ENCODE data around the gene RELN. TPM values are rescaled to one million over a fixed set of nuclear protein-coding genes. Genes with fewer than 3 reads are reported as not detected.

The RELN gene
- total RNA-seq, 1 donor from 2014 or later = not detected

- TF ChIP-seq, protein P1, sequence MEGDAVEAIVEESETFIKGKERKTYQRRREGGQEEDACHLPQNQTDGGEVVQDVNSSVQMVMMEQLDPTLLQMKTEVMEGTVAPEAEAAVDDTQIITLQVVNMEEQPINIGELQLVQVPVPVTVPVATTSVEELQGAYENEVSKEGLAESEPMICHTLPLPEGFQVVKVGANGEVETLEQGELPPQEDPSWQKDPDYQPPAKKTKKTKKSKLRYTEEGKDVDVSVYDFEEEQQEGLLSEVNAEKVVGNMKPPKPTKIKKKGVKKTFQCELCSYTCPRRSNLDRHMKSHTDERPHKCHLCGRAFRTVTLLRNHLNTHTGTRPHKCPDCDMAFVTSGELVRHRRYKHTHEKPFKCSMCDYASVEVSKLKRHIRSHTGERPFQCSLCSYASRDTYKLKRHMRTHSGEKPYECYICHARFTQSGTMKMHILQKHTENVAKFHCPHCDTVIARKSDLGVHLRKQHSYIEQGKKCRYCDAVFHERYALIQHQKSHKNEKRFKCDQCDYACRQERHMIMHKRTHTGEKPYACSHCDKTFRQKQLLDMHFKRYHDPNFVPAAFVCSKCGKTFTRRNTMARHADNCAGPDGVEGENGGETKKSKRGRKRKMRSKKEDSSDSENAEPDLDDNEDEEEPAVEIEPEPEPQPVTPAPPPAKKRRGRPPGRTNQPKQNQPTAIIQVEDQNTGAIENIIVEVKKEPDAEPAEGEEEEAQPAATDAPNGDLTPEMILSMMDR (IDR thresholded peaks at IDR 0.05) = no peak
- Mint-ChIP-seq H3K9me3 (ENCODE audit: low read depth) (no peaks in the 10 kb centered on the region), H3K36me3 (ENCODE audit: low read depth) (no peaks in the 10 kb centered on the region), H3K27ac (ENCODE audit: unreplicated experiment) (no peak overlapping the region), H3K4me1 (ENCODE audit: low read depth) (no peaks in the 10 kb centered on the region), H3K27me3 (ENCODE audit: low read depth) (peaks cover 25% of the 10 kb centered on the region), H3K4me3 (ENCODE audit: unreplicated experiment) (no peak overlapping the region)
- DNase-seq (ENCODE audit: low spot score) = no peak
These were observed 52.9 kb downstream of the RELN start for GRCh38 chr7:103936558-103936957.

- DNase-seq (ENCODE audit: low spot score) = no peak
- no peaks in the 10 kb centered on the region for H3K36me3 Mint-ChIP-seq (ENCODE audit: low read depth)
- H3K4me3 Mint-ChIP-seq (ENCODE audit: unreplicated experiment) = no peak overlapping the region
- H3K4me1 Mint-ChIP-seq (ENCODE audit: low read depth) = no peaks in the 10 kb centered on the region
- H3K9me3 Mint-ChIP-seq (ENCODE audit: low read depth) = no peaks in the 10 kb centered on the region
- TF ChIP-seq, protein P1 (IDR thresholded peaks at IDR 0.05) = no peak
- H3K27ac Mint-ChIP-seq (ENCODE audit: unreplicated experiment) = no peak overlapping the region
- H3K27me3 Mint-ChIP-seq (ENCODE audit: low read depth) = peaks cover 25% of the 10 kb centered on the region
These were observed 55.0 kb downstream of the RELN start for GRCh38 chr7:103934508-103934907.

- Mint-ChIP-seq H3K4me3 (ENCODE audit: unreplicated experiment) (no peak overlapping the region), H3K36me3 (ENCODE audit: low read depth) (no peaks in the 10 kb centered on the region), H3K9me3 (ENCODE audit: low read depth) (no peaks in the 10 kb centered on the region), H3K4me1 (ENCODE audit: low read depth) (no peaks in the 10 kb centered on the region), H3K27ac (ENCODE audit: unreplicated experiment) (no peak overlapping the region), H3K27me3 (ENCODE audit: low read depth) (peaks cover 25% of the 10 kb centered on the region)
- TF ChIP-seq, protein P1 (IDR thresholded peaks at IDR 0.05) = no peak
- DNase-seq (ENCODE audit: low spot score) = no peak
These were observed 57.1 kb downstream of the RELN start for GRCh38 chr7:103932389-103932788.

- TF ChIP-seq, protein P1 (IDR thresholded peaks at IDR 0.05) = no peak
- Mint-ChIP-seq H3K9me3 (ENCODE audit: low read depth) (no peaks in the 10 kb centered on the region), H3K4me3 (ENCODE audit: unreplicated experiment) (no peak overlapping the region), H3K36me3 (ENCODE audit: low read depth) (no peaks in the 10 kb centered on the region), H3K27me3 (ENCODE audit: low read depth) (peaks cover 13% of the 10 kb centered on the region), H3K27ac (ENCODE audit: unreplicated experiment) (no peak overlapping the region), H3K4me1 (ENCODE audit: low read depth) (no peaks in the 10 kb centered on the region)
- DNase-seq (ENCODE audit: low spot score) = no peak
These were observed 59.6 kb downstream of the RELN start for GRCh38 chr7:103929901-103930311.

- Mint-ChIP-seq H3K4me1 (ENCODE audit: low read depth) (no peaks in the 10 kb centered on the region), H3K27ac (ENCODE audit: unreplicated experiment) (no peak overlapping the region), H3K27me3 (ENCODE audit: low read depth) (peaks cover 13% of the 10 kb centered on the region), H3K36me3 (ENCODE audit: low read depth) (no peaks in the 10 kb centered on the region), H3K4me3 (ENCODE audit: unreplicated experiment) (no peak overlapping the region), H3K9me3 (ENCODE audit: low read depth) (no peaks in the 10 kb centered on the region)
- DNase-seq (ENCODE audit: low spot score) = no peak
- TF ChIP-seq, protein P1 (IDR thresholded peaks at IDR 0.05) = no peak
These were observed 60.9 kb downstream of the RELN start for GRCh38 chr7:103928581-103928980.

Data from chondrocyte (in vitro differentiated cells).